Stimulated activated CD4-positive, alpha-beta T cell treated with anti-CD3 and anti-CD28 coated beads, Interleukin-4, amount 100 ng/mL, for 48 hours (primary cell): Measurements from ENCODE around the gene SLC9A6.
"Not testable (repeated sequence)": the region's sequence is repeated elsewhere in the genome, so short reads cannot be mapped to it uniquely, and the experiment has no call there.

ENCODE experiments used
- DNase-seq, 2 donors: peaks; one replicate each; pipeline ENCODE4 v3.0.0-alpha.2; 2020; ENCODE audit warnings: low read depth in 2 of 2

The SLC9A6 gene

GRCh38 chrX:136063340-136064079 is 78.3 kb downstream of the SLC9A6 start:
- DNase-seq: no peak

- no peak for DNase-seq
Measured at GRCh38 chrX:136064661-136065043, 79.4 kb downstream of the SLC9A6 start.

DNA sequence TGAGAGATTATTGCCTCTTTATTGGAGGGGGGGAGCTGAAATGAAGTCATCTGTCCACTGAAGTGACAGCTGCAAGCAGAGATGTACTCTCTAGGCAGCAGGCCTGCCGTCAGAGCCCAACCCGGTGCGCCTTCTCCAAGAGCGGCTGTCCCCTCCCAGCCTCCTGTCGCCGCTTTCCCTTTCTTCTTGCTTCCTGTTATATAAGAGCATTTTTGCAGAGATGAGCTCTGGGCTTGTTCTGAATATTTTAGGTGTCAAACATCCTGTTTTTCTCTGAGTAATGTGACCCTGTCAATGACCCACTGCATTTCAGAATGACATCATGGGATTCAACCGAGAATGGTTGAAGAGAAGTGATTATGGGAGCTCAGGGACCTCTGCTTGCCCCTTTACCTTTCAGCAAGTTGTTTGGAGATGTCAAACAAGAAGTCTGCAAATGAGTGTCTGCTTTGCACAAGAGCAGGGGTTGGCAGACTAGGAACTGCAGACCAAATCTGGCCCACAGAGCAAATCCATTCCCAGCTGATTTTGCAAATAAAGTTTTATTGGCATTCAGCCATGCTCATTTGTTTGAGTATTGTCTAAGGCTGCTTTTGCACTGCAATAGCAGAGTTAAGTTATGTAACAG is 79.9 kb downstream of the SLC9A6 start:
- peak in 1 of 2 donors; percentile 5 for DNase-seq

GRCh38 chrX:136067097-136067496 is 81.9 kb downstream of the SLC9A6 start:
- DNase-seq: no peak

DNA sequence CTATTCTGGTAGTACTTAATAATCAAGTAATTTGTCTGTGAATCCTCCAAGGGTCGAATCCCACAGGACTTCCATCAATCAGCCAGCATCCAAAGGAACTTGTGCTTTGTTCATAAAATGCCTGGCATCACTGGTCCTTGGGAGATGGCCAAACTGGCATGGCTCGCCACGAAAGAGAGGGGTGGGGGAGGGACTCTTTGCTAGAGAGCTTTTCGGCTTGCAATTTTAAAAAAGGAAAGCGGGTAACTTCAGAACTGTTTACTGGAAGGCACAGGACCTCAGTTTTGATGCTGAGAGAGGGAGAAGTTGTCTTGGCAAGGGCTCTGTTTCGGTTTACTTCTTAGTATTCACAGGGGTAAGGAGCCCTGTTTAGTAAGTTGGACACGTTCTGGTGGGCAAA is 82.7 kb downstream of the SLC9A6 start:
- no peak for DNase-seq

- DNase-seq: no peak
Measured at GRCh38 chrX:136076942-136077341, 91.7 kb downstream of the SLC9A6 start.

GRCh38 chrX:136080766-136081165 is 95.5 kb downstream of the SLC9A6 start:
- no peak for DNase-seq

- no peak for DNase-seq
Measured at GRCh38 chrX:136086521-136086920, 101.3 kb downstream of the SLC9A6 start.

DNA sequence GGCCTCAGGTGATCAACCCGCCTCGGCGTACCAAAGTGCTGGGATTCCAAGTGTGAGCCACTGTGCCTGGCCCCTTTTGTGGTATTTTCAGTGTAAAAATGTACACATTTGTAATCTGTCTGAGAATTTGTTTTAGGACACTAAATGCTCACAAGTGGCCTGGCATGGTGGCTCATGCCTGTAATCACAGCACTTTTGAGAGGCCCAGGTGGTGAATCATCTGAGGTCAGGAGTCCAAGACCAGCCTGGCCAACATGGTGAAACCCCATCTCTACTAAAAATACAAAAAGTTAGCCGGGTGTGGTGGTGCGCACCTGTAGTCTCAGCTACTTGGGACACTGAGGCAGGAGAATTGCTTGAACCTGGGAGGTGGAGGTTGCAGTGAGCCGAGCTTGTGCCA is 106.7 kb downstream of the SLC9A6 start:
- not testable (repeated sequence) for DNase-seq

GRCh38 chrX:136094962-136095361 is 109.7 kb downstream of the SLC9A6 start:
- DNase-seq: no peak
